NOMO-1 treated with dmso at 0.1 percent for 144 hours (cell line): ENCODE results near the gene SHLD1.
A peak's percentile ranks its signal among the peaks of the same experiment; 100 is the strongest.
"Not testable (repeated sequence)": the region's sequence is repeated elsewhere in the genome, so short reads cannot be mapped to it uniquely, and the experiment has no call there.

Source experiments
- DNase-seq: peaks from one replicate; lab custom pipeline; 2025; ENCODE audit not compliant: unreplicated experiment; lab: John Stamatoyannopoulos, UW

Gene SHLD1, protein sequence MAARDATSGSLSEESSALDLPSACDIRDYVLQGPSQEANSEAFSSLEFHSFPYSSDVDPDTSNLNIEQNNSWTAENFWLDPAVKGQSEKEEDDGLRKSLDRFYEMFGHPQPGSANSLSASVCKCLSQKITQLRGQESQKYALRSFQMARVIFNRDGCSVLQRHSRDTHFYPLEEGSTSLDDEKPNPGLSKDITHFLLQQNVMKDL

DNA sequence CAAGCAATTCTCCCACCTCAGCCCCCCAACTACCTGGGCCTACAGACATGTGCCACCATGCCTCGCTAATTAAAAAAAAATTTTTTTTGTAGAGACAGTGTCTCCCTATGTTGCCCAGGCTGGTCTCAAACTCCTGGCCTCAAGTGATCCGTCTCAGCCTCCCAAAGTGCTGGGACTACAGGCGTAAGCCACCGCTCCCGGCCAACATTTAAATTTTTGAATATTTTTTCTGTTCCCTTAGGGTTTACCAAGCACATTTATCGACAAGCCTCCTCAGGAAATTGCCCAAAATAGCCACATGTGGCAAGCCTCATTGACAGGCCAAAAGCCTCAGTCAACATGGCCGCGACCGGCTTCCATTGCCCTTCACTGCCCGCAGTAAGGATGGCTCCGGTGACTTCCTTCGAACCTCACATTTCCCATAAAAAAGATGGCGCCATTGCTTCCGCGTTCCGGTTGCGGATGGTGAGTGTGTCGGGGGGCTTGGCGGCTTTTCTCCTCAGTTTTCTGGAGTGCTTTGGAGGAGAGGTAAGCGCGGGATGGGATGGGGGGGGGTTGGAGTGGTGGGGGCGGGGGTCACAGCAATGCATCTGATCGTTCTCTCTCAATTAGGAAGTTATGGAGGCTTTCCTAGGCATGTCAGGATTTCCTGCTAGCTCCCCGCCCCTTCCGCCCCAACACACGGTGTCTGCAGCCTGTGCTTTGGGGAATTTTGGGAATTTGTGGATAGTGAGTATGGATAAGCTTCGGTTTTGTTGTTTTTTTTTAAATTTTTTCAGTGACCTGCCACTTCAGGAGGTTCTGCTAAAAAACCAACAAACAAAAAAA is at the start of gene SHLD1:
Gene SHLD1 (plus strand): TSS at position 450 of the 828 bp plus-strand sequence. CDS start 22,465 bp downstream, outside the sequence.
- DNase-seq = peak; percentile 79

DNA sequence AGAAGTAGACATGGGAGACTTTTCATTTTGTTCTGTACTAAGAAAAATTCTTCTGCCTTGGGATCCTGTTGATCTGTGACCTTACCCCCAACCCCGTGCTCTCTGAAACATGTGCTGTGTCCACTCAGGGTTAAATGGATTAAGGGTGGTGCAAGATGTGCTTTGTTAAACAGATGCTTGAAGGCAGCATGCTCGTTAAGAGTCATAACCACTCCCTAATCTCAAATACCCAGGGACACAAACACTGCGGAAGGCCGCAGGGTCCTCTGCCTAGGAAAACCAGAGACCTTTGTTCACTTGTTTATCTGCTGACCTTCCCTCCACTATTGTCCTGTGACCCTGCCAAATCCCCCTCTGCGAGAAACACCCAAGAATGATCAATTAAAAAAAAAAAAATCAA is 47.9 kb upstream of the SHLD1 start:
- DNase-seq = not testable (repeated sequence)

DNA sequence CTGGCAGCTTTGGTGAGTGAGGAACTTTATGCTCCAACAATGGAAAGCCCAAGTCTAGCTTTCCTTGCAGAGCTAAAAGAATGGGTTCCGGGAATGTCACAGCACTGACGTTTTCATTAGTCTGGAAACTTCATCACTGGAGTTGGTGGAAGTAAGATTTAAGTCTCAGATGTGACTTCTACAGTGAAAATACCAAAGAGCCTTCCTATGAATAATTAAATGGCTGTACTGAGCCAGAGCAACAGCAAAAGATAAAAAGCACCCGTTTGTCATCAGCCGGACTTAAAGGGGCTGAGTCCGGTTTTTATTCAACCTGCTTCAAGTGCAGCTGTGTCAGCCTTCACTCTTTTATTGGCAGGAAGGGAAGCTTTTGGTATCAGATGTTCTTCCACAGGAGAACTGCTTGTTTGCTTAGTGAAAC is 46.5 kb upstream of the SHLD1 start:
- DNase-seq = no peak

DNA sequence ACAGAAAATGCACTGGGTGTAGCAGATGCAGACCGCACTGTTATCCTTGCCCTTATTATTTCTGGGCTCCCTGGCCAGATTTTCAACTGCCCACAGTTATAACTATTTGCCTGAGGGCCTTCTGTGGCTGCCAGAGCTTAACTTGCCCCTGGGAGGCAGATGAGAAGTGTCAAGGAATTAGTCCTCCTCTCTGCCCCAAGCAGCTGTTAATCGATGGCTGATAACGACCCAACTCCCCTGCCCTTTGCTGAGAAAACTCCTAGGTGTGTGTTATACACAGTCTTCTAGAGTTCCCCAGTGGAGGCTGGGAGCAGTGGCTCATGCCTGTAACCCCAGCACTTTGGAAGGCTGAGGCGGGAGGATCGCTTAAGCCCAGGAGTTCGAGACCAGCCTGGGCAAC is 44.4 kb upstream of the SHLD1 start:
- no peak for DNase-seq

DNA sequence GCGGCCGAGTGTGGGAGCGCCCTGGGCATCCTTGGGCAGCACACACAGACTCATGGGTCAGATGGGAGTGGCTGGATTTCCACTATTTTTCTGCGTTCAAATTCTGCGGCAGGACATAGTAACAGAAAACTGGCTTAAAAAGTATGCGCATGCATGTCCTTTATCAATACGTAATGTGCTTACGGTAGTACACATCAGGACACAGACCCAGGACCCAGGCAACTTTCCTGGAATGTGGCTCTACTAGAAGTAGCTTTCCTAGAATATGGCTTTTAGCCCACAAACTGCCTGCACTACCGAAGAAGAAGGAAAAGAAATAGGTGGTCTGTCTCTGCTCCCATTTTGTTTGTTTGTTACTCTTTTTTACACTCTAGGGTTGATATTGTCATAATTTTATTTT is 43.4 kb upstream of the SHLD1 start:
- DNase-seq = no peak

DNA sequence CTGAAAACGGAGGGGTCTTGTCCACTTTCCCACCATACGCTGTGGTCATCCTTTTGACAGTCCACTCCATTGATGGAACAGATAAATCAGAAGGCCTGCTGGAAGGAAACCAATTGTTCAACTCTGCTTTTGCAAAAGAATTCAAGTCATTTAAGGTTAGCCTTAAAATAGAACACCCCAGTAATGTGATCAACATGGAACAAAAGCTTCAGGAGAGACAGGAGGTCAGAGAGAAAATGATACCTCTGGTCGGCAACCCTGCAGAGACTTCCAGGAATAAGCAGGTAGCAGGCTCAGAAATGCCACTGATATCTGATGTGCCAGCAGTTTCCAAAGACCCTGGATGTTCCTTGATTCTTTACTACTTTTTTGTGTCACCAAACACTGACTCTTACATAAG is 39.6 kb upstream of the SHLD1 start:
- no peak for DNase-seq

DNA sequence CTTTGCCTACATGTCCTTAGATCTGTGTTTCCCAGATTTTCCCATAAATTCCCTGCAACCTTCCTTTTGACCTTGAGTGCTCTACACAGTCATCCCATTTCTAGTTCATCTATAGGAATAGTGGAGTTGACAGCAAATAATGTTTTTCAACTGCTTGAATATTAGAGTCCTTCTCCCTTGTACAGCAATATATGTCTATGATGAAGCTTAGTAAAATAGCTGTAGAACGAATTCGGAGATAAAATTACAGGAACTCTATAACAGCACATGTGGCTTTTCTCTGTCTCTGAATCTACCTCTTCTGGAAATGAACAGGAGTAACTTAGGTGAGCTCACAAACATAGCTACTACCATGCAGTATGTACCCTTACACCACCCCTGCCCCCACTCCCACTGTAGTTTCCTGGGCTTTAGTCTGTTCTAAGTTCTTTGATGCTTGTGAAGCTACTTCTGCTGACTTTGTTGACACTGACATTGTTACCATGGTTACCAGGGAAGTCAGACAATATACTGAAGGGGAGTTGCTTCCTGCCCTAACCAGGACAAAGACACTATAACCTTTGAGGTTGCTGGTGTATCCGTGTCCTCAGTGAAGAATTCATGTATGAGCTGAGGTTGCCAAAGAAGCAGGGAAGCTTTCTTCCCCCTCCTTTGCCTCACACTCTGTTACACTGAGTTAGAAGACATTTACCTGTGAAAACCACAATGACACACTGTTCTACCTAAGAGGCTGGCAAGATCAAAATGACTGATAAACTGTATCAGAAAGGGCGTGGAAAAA is 35.8 kb upstream of the SHLD1 start:
- DNase-seq = no peak

DNA sequence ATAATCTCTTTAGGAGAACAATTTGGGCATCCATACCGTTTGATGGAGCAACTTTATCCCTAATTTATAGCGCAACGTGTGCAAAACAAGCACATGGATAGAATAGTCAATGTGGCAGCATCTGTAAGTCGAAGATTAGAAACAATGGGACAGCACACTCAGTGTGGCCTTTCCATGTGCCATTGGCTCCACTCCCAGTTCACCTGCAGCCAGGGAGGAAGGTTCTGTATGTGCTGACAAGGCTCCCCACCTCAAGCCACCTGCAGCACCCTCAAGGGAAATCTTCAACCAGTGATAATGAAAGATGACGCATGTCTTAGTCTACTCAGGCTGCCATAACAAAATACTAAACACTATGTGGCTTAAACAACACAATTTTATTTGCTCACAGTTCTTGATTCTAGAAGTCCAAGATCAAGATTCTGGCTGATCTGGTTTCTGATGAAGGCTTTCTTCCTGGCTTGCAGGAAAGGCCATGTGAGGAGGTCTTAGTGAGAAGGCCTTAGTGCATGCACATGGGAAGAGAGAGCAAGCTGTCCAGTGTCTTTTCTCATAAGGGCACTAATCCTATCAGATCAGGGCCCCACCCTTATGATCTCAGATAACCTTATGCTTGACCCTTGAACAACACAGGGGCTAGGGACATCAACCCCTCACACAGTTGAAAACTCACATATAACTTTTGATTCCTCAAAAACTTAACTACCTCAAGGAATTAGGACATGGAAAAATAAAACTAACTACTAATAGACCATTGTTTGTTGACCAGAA is 34.9 kb upstream of the SHLD1 start:
- DNase-seq = no peak

DNA sequence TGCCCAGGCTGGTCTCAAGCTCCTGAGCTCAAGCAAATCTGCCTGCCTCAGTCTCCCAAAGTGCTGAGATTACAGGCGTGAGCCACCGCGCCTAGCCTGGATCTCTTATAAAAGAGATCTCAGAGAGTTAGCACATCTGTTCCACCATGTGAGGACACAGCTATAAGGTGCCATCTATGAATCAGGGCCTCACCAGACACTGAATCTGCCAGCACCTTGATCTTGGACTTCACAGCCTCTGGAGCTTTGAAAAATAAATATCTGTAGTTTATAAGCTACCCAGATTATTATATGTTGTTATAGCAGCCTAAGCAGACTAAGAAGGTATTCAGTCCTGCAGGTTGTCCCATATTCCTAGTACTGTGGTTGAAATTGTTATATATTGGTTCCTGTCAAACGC is 33.2 kb upstream of the SHLD1 start:
- DNase-seq = no peak

DNA sequence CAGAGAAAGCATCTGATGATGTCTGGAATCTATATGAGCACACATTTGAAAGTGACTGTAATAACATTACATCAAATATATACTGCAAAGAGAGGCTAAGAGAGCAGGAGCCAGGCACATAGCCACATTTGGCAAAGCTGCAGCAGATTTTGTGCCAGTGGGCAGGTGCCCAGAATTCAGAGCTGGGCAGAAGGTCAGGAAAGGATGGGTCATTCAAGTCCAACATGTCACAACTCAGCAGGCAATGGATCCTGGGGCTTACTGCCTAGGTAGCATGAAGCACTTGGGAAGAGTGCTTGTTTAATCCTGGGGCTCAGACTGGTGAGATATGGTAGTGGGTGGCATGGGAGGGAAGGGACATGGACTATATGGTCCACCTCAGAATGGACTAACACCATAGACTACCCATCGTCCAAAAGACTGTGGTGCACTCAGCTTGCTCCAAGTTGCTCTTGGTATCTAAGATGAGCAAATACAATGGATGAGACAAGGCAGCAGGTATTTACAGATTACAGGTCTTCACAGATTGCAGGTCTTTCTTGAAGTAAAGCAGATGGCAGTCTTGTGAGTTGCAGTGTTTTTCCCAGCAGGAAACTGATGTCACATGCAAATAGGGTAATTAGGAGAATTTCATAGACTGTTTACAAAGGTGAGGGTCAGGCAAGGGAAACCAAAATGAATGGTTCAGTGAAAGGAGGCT is 31.2 kb upstream of the SHLD1 start:
- DNase-seq = no peak

DNA sequence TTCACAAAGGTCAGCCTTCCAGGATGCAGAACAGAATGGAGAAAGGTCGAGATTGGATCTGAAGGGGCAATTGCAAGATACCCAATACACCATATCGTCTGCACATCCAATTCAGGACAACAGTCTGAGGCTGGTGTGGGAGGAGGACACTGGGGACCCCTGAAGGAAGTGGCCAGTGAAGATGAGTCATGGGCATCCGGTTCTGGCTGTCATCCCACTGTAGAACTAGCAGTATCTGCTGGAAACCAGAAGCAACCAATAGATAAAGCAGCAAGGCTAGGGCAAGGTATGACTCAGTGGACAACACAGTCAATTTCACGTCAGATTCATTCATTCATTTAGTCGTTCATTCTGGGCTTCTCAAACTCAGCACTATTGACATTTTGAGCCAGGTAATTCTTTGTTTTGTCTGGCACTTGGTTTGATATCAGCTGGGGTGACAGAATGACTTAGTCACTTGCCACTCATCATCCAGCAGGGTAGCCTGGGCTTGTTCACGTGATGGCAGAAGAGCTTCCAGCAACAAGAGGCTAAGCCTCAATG is 30.3 kb upstream of the SHLD1 start:
- no peak for DNase-seq

DNA sequence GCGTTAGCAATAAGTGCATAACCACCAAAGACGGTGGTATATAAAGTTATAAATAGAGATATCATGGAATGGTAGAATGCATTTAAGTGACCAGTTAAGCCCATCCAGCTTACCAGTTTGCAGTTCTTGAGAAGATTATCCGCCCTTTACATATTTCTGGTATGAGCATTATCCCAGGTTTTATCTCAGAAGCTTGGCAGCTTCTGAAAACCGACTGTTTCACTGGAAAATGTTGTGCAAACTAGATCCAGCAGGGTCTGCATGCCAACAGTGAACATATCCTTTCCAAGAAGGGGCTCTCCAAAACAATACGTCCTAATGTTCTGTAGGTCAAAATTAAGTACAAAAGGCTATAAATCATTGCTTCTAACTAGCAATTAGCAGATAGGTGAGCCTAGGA is 29.5 kb upstream of the SHLD1 start:
- DNase-seq = no peak

DNA sequence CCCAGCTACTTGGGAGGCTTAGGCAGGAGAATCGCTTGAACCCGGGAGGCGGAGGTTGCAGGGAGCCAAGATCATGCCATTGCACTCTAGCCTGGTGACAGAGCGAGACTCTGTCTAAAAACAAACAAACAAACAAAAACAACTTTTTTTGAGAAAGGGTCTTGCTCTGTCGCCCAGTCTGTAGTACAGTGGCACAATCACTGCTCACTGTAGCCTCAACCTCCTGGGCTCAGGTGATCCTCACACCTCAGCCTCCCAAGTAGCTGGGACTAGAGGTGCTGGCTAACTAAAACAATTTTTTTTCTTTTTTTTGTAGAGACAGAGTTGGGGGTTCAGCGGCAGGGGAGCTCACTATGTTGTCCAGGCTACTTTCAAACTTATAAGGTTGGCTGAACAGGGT is 28.8 kb upstream of the SHLD1 start:
- DNase-seq = not testable (repeated sequence)

DNA sequence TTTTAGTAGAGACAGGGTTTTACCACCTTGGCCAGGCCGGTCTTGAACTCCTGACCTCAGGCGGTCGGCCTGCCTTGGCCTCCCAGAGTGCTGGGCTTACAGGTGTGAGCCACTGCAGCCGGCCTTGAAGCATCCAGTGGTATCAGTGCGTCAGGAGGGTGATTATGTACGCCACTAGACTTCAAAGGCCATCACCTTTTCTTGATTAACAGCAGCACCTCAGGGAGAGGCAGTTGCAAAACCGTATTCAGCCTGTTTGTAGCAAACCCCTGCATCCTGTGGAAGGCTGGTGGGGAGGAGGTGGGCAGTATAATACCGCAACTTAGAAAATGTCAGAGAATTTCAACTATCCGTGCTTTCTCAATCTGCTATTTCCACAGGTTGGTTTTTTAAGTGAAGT is 27.3 kb upstream of the SHLD1 start:
- DNase-seq = no peak

DNA sequence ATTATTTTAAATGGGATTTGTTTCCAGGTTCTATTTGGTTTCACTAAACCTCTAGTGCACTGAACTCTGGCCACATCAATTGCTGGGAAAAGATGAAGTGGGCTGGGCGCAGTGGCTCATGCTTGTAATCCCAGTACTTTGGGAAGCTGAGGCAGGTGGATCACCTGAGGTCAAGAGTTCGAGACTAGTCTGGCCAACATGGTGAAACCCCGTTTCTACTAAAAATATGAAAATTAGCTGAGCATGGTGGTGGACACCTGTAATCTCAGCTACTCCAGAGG is 25.1 kb upstream of the SHLD1 start:
- not testable (repeated sequence) for DNase-seq

DNA sequence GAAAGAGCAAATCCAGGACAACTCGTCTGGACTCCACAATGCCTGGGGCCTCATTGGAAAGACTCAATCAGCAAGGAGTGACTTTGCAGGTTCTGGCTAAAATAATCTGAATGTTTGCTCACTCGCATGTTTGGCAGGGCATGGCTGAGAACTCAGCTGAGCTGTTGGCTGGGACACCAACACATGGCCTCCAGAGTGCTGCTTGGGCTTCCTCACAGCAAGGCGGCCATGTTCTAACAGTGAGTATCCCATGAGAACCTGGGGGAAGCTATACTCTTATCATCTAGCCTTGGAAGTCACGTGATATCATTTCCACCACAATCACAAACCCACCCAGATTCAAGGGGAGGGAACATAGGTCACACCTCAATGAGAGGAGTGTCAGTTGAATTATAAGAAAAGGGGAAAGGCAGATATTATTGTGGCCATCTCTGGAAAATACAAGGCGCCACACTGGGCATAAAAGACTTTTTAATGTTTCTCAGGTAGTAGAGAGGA is 23.1 kb upstream of the SHLD1 start:
- no peak for DNase-seq

DNA sequence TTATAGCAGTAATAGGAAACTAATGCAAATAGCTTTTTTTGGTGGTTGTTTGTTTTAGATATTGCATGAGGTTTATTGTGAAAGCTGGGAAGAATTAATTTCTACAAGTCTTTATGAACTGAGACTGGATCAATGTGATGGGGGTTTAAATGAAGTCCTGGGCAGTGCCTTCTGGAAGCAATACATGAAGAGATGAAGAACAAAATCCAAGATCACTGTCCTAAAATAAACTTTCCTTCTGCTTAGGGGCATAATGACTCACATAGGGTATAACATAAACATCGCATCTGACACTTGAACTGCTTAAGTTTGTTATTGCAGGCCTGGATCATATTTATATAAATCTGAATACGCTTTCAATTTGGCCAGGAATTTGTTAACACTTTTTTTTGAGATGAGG is 20.9 kb upstream of the SHLD1 start:
- no peak for DNase-seq

DNA sequence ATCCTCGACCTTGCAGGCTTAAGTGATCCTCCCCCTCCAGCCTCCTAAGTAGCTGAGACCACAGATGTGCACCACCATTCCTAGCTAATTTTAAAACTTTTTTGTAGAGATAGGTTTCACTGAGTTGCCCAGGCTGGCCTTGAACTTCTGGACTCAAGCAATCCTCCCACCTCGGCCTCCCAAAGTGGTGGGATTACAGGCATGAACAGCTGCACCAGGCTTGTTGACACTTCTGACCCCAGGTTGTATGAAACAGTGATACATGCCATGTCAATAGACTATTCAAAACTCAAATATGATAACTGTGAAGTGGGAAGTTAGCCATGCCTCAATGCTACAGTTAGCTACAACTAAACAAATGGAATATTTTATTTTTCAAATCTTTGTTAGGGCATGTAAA is 20.1 kb upstream of the SHLD1 start:
- no peak for DNase-seq

DNA sequence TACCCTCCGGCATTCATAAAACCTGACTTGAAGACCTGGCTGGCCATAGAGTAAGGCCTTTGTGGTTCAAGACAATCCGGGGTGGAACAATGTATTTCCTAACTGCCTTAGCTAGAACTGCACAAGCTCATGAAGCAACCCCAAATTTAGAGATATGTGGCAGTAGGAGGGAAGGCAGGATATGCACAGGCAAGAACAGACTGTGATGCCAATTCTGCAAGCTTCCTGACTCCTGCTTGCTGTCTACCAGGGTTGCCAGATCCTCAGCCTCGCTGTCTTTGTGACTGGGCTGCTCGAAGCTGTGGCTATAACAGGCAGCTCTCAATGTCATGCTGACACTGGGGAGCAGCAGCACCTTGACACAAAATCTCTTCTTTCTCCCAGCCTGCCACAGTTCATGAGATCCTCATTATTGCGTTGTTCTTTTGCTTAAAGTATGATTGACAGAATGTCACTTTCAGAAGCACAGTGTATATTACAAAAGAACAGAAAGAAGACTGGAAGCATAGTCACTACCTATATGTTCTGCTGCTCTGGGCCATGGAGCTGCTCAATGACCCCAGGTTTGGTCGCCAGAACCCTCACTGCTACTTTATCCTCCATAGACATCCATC is 18.3 kb upstream of the SHLD1 start:
- DNase-seq = peak; percentile 8

DNA sequence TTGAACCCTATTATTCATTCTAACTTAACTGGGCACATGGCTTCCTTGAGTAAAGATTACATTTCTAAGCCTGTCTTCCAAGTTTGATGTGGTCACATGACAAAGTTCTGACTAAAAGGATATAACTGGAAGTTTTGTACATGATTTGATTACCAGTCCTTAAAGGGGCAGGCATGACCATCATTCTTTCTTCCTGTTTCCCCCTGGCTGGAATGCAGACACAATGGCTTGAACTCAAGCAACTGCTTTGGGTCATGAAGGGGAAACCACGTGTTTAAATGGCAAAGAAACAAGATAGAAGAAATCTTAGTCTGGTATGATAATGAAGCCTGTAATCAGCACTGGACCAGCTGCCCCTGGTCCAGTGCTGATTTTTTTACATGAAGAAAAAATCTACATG is 15.6 kb upstream of the SHLD1 start:
- DNase-seq = no peak
